ENCODE data around the gene PCSK5.

DNA sequence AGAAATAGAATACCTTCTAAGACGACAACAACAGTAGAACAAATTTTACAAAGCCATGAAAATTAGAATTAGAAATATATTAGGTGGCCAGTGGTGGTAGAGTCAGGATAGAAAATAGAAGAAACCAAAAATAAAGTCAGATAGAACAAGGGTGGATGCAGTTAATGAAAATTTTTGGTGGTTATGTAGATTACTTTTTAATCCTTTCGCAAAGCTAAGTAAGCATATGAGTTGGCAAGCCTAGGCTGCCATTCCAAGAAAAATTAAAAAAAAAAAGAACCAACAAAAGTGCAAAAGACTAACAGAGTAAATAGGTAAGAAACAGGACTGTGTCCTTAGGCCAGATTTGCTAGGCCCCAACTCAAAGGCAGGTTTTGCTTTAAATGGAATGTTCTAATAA lies 56.8 kb downstream of the PCSK5 start:
- TF ChIP-seq, protein P1, sequence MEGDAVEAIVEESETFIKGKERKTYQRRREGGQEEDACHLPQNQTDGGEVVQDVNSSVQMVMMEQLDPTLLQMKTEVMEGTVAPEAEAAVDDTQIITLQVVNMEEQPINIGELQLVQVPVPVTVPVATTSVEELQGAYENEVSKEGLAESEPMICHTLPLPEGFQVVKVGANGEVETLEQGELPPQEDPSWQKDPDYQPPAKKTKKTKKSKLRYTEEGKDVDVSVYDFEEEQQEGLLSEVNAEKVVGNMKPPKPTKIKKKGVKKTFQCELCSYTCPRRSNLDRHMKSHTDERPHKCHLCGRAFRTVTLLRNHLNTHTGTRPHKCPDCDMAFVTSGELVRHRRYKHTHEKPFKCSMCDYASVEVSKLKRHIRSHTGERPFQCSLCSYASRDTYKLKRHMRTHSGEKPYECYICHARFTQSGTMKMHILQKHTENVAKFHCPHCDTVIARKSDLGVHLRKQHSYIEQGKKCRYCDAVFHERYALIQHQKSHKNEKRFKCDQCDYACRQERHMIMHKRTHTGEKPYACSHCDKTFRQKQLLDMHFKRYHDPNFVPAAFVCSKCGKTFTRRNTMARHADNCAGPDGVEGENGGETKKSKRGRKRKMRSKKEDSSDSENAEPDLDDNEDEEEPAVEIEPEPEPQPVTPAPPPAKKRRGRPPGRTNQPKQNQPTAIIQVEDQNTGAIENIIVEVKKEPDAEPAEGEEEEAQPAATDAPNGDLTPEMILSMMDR (IDR thresholded peaks at IDR 0.05; ENCODE audit: extremely low read depth in 1 of 2, insufficient read depth in 1 of 2, low read depth in 1 of 2, low read length in 2 of 2): no peak
- TF ChIP-seq POLR2A (IDR thresholded peaks at IDR 0.05; ENCODE audit: low read depth, low read length) (no peak), EZH2 (IDR thresholded peaks at IDR 0.05; ENCODE audit: borderline replicate concordance, low read depth, low read length, severe bottlenecking) (no peak), GATA2 (IDR thresholded peaks at IDR 0.05; ENCODE audit: insufficient read depth, insufficient read length, low read depth, low read length) (no peak), POLR2AphosphoS5 (IDR thresholded peaks at IDR 0.05; ENCODE audit: insufficient read depth, low read depth, low read length) (no peak), MYC (IDR thresholded peaks at IDR 0.05; ENCODE audit: low read depth, low read length) (no peak), JUN (IDR thresholded peaks at IDR 0.05; ENCODE audit: borderline replicate concordance, insufficient read depth, insufficient read length, low read depth) (no peak)
- TF ChIP-seq, protein P2, sequence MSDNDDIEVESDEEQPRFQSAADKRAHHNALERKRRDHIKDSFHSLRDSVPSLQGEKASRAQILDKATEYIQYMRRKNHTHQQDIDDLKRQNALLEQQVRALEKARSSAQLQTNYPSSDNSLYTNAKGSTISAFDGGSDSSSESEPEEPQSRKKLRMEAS (IDR thresholded peaks at IDR 0.05; ENCODE audit: insufficient read depth, insufficient read length): no peak
